GM23338 (cell line): ENCODE data around the gene CD3G. TPM values are rescaled to one million over a fixed set of nuclear protein-coding genes. Genes with fewer than 3 reads are reported as not detected.

Experiments used
- ATAC-seq: fragments of 200-7000 bp; cut with Tn5 transposase; 3 replicates; pipeline ENCODE4 v1.9.1; 2020
- DNase-seq: peaks from one replicate; pipeline ENCODE4 v3.0.0-alpha.2; 2015; ENCODE audit warnings: low spot score
- H2AFZ ChIP-seq: fragments of 200-600 bp; sonication (generic); 2 replicates; pipeline ENCODE4 v1.8.0; 2016; ENCODE audit warnings: antibody characterized with exemption, mild to moderate bottlenecking, moderate library complexity
- H3F3A ChIP-seq: fragments of 200-600 bp; sonication (generic); replicated peaks from 2 replicates; pipeline ENCODE4 v1.8.0; 2017; ENCODE audit warnings: antibody characterized with exemption, mixed run types, low read depth
- H3K27ac ChIP-seq: fragments of 200-600 bp; sonication (generic); 2 replicates; pipeline ENCODE4 v1.6.1; 2016; ENCODE audit warnings: low read depth
- H3K27me3 ChIP-seq: fragments of 200-600 bp; sonication (generic); 2 replicates; pipeline ENCODE4 v1.8.0; 2016; ENCODE audit warnings: mild to moderate bottlenecking, mixed run types, moderate library complexity; ENCODE audit not compliant: insufficient read depth
- H3K36me3 ChIP-seq: fragments of 200-600 bp; sonication (generic); 2 replicates; pipeline ENCODE4 v1.8.0; 2016; ENCODE audit warnings: mild to moderate bottlenecking; ENCODE audit not compliant: insufficient read depth
- H3K4me1 ChIP-seq: fragments of 200-600 bp; sonication (generic); 2 replicates; pipeline ENCODE4 v1.8.0; 2016; ENCODE audit warnings: mild to moderate bottlenecking, moderate library complexity; ENCODE audit not compliant: insufficient read depth
- H3K4me2 ChIP-seq: fragments of 200-600 bp; sonication (generic); 2 replicates; pipeline ENCODE4 v1.7.1; 2017; ENCODE audit warnings: mixed run types
- H3K4me3 ChIP-seq: fragments of 200-600 bp; sonication (generic); 2 replicates; pipeline ENCODE4 v1.6.1; 2016; ENCODE audit warnings: mixed run types
- H3K79me2 ChIP-seq: fragments of 200-600 bp; sonication (generic); replicated peaks from 2 replicates; pipeline ENCODE4 v1.8.0; 2017; ENCODE audit warnings: mild to moderate bottlenecking; ENCODE audit not compliant: insufficient read depth
- H3K9me2 ChIP-seq: fragments of 200-600 bp; sonication (generic); 2 replicates; pipeline ENCODE4 v1.8.0; 2017; ENCODE audit not compliant: insufficient read depth
- H4K20me1 ChIP-seq: fragments of 200-600 bp; sonication (generic); replicated peaks from 2 replicates; pipeline ENCODE4 v1.8.0; 2017; ENCODE audit warnings: mild to moderate bottlenecking; ENCODE audit not compliant: insufficient read depth
- H3K27ac Mint-ChIP-seq: 2 replicates; pipeline ENCODE4 v1.8.0; 2020; ENCODE audit warnings: inconsistent platforms, mild to moderate bottlenecking, moderate library complexity, mixed read lengths
- H3K27me3 Mint-ChIP-seq: 3 replicates; pipeline ENCODE4 v1.8.0; 2022; ENCODE audit warnings: low read depth, mild to moderate bottlenecking, moderate library complexity, mixed read lengths, inconsistent platforms; ENCODE audit not compliant: insufficient read depth, poor library complexity
- H3K36me3 Mint-ChIP-seq: 3 replicates; pipeline ENCODE4 v1.8.0; 2021; ENCODE audit warnings: low read depth, mild to moderate bottlenecking, inconsistent platforms, moderate library complexity, mixed read lengths
- H3K4me1 Mint-ChIP-seq: 3 replicates; pipeline ENCODE4 v1.8.0; 2020; ENCODE audit warnings: mild to moderate bottlenecking, inconsistent platforms, mixed read lengths
- H3K4me3 Mint-ChIP-seq: 3 replicates; pipeline ENCODE4 v1.8.0; 2021; ENCODE audit warnings: moderate library complexity, mild to moderate bottlenecking, inconsistent platforms, mixed read lengths
- H3K9me3 Mint-ChIP-seq: 3 replicates; pipeline ENCODE4 v1.8.0; 2020; ENCODE audit warnings: moderate library complexity, mild to moderate bottlenecking, inconsistent platforms, mixed read lengths
- CREB1 ChIP-seq: fragments of 250-450 bp; sonication (Bioruptor Pico); IDR thresholded peaks from 2 replicates; pipeline ENCODE4 v1.5.0; 2020; ENCODE audit warnings: low read depth, mild to moderate bottlenecking, moderate library complexity
- EZH2 ChIP-seq: fragments of 200-600 bp; sonication (generic); IDR thresholded peaks from one replicate; pipeline ENCODE4 v1.8.0; 2017; ENCODE audit warnings: antibody characterized with exemption, mild to moderate bottlenecking, low read depth; ENCODE audit not compliant: unreplicated experiment
- EZH2phosphoT487 ChIP-seq: fragments of 200-600 bp; sonication (generic); IDR thresholded peaks from one replicate; pipeline ENCODE4 v1.8.1; 2018; ENCODE audit warnings: antibody characterized with exemption; ENCODE audit not compliant: unreplicated experiment
- NANOG ChIP-seq: IDR thresholded peaks from 2 replicates; pipeline ENCODE4 v1.6.1; 2016; ENCODE audit warnings: antibody characterized with exemption, borderline replicate concordance
- POLR2AphosphoS5 ChIP-seq: IDR thresholded peaks from 2 replicates; pipeline ENCODE4 v1.6.1; 2016; ENCODE audit warnings: antibody characterized with exemption, low read depth
- ZNF331 ChIP-seq: fragments of 250-450 bp; sonication (Bioruptor Pico); IDR thresholded peaks from 2 replicates; pipeline ENCODE4 v1.5.0; 2020; ENCODE audit warnings: low read depth, mild to moderate bottlenecking, moderate library complexity
- polyA plus RNA-seq: library from polyadenylated mRNA; unstranded; fragments of >200 nt; fragmentation: Nextera tagmentation; extraction: Ambion mirVana; gene quantifications from 2 replicates; pipeline ENCODE4 v1.2.1, GENCODE V29; 2016
- total RNA-seq: library from RNA; depleted of rRNA; stranded (reverse); fragments of >200 nt; shearing (Covaris generic); gene quantifications from 2 replicates; pipeline ENCODE4 v1.2.3, GENCODE V29; 2014
- TF ChIP-seq, protein P1 (sequence below): fragments of 250-450 bp; sonication (Bioruptor Pico); IDR thresholded peaks from 2 replicates; pipeline ENCODE4 v1.5.0; 2020; ENCODE audit warnings: mild to moderate bottlenecking, moderate library complexity
- TF ChIP-seq, protein P2 (sequence below): IDR thresholded peaks from one replicate; pipeline ENCODE4 v1.6.1; 2018; ENCODE audit warnings: antibody characterized with exemption; ENCODE audit not compliant: unreplicated experiment
- TF ChIP-seq, protein P3 (sequence below), 2 experiments: fragments of 200-600 bp in 1 of 2; sonication (generic) in 1 of 2; conservative IDR thresholded peaks; 2 replicates each; pipeline versions ENCODE4 v1.5.1 to v1.6.1; 2016 to 2017; ENCODE audit warnings: antibody characterized with exemption in 2 of 2, low read depth in 2 of 2, mild to moderate bottlenecking in 2 of 2, moderate library complexity in 1 of 2

The CD3G gene
- total and polyA plus RNA-seq, 2 experiments from 2014 or later, result not detected

DNA sequence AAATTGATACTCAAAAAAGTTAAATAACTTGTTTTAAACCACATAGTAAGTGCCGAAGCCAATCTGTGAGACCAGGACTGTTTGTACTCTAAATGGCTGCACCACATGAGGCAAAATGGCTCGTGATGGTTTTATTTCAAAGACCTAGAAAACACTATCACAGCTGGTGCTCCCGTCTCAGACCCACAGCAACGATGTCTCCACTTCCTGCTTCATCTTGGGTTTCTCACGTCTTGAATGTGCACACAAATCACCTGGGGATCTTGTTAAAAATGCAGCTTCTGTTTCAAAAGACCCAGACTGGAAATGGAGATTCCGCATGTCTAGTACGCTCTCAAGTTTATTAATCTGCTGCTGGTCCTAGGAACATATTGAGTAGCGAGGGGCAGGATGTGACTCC is 38.4 kb upstream of the CD3G start (continued):
- TF ChIP-seq, protein P1, sequence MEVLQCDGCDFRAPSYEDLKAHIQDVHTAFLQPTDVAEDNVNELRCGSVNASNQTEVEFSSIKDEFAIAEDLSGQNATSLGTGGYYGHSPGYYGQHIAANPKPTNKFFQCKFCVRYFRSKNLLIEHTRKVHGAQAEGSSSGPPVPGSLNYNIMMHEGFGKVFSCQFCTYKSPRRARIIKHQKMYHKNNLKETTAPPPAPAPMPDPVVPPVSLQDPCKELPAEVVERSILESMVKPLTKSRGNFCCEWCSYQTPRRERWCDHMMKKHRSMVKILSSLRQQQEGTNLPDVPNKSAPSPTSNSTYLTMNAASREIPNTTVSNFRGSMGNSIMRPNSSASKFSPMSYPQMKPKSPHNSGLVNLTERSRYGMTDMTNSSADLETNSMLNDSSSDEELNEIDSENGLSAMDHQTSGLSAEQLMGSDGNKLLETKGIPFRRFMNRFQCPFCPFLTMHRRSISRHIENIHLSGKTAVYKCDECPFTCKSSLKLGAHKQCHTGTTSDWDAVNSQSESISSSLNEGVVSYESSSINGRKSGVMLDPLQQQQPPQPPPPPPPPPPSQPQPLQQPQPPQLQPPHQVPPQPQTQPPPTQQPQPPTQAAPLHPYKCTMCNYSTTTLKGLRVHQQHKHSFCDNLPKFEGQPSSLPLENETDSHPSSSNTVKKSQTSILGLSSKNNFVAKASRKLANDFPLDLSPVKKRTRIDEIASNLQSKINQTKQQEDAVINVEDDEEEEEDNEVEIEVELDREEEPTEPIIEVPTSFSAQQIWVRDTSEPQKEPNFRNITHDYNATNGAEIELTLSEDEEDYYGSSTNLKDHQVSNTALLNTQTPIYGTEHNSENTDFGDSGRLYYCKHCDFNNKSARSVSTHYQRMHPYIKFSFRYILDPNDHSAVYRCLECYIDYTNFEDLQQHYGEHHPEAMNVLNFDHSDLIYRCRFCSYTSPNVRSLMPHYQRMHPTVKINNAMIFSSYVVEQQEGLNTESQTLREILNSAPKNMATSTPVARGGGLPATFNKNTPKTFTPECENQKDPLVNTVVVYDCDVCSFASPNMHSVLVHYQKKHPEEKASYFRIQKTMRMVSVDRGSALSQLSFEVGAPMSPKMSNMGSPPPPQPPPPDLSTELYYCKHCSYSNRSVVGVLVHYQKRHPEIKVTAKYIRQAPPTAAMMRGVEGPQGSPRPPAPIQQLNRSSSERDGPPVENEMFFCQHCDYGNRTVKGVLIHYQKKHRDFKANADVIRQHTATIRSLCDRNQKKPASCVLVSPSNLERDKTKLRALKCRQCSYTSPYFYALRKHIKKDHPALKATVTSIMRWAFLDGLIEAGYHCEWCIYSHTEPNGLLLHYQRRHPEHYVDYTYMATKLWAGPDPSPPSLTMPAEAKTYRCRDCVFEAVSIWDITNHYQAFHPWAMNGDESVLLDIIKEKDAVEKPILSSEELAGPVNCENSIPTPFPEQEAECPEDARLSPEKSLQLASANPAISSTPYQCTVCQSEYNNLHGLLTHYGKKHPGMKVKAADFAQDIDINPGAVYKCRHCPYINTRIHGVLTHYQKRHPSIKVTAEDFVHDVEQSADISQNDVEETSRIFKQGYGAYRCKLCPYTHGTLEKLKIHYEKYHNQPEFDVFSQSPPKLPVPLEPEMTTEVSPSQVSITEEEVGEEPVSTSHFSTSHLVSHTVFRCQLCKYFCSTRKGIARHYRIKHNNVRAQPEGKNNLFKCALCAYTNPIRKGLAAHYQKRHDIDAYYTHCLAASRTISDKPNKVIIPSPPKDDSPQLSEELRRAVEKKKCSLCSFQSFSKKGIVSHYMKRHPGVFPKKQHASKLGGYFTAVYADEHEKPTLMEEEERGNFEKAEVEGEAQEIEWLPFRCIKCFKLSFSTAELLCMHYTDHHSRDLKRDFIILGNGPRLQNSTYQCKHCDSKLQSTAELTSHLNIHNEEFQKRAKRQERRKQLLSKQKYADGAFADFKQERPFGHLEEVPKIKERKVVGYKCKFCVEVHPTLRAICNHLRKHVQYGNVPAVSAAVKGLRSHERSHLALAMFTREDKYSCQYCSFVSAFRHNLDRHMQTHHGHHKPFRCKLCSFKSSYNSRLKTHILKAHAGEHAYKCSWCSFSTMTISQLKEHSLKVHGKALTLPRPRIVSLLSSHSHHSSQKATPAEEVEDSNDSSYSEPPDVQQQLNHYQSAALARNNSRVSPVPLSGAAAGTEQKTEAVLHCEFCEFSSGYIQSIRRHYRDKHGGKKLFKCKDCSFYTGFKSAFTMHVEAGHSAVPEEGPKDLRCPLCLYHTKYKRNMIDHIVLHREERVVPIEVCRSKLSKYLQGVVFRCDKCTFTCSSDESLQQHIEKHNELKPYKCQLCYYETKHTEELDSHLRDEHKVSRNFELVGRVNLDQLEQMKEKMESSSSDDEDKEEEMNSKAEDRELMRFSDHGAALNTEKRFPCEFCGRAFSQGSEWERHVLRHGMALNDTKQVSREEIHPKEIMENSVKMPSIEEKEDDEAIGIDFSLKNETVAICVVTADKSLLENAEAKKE (CRISPR knock-in tag), result no peak

GRCh38 chr11:118306556-118306955 is 37.6 kb upstream of the CD3G start:
- no peaks in the 10 kb centered on the region for H4K20me1 ChIP-seq
- H3K27me3 Mint-ChIP-seq, result no peaks in the 10 kb centered on the region
- H3K27me3 ChIP-seq, result no peaks in the 10 kb centered on the region
- ATAC-seq (no peak), DNase-seq (no peak)
- H3K4me3 ChIP-seq, result no peak overlapping the region
- H3K4me2 ChIP-seq, result no peak overlapping the region
- no peaks in the 10 kb centered on the region for H3K9me3 Mint-ChIP-seq
- no peak overlapping the region for H2AFZ ChIP-seq
- no peak overlapping the region for H3K4me3 Mint-ChIP-seq
- no peak overlapping the region for H3K27ac Mint-ChIP-seq
- peaks cover 9% of the 10 kb centered on the region; the same call in 2 of the 3 replicates for H3K4me1 Mint-ChIP-seq
- no peak overlapping the region for H3K27ac ChIP-seq
- H3K4me1 ChIP-seq, result no peaks in the 10 kb centered on the region
- no peaks in the 10 kb centered on the region for H3K79me2 ChIP-seq
- H3F3A ChIP-seq, result no peaks in the 10 kb centered on the region
- H3K9me2 ChIP-seq, result no peaks in the 10 kb centered on the region
- H3K36me3 Mint-ChIP-seq, result no peaks in the 10 kb centered on the region
- no peaks in the 10 kb centered on the region for H3K36me3 ChIP-seq
- TF ChIP-seq POLR2AphosphoS5 (no peak), ZNF331 (CRISPR knock-in tag) (no peak), NANOG (no peak), CREB1 (CRISPR knock-in tag) (no peak), EZH2phosphoT487 (no peak), EZH2 (no peak)
- TF ChIP-seq, protein P2, sequence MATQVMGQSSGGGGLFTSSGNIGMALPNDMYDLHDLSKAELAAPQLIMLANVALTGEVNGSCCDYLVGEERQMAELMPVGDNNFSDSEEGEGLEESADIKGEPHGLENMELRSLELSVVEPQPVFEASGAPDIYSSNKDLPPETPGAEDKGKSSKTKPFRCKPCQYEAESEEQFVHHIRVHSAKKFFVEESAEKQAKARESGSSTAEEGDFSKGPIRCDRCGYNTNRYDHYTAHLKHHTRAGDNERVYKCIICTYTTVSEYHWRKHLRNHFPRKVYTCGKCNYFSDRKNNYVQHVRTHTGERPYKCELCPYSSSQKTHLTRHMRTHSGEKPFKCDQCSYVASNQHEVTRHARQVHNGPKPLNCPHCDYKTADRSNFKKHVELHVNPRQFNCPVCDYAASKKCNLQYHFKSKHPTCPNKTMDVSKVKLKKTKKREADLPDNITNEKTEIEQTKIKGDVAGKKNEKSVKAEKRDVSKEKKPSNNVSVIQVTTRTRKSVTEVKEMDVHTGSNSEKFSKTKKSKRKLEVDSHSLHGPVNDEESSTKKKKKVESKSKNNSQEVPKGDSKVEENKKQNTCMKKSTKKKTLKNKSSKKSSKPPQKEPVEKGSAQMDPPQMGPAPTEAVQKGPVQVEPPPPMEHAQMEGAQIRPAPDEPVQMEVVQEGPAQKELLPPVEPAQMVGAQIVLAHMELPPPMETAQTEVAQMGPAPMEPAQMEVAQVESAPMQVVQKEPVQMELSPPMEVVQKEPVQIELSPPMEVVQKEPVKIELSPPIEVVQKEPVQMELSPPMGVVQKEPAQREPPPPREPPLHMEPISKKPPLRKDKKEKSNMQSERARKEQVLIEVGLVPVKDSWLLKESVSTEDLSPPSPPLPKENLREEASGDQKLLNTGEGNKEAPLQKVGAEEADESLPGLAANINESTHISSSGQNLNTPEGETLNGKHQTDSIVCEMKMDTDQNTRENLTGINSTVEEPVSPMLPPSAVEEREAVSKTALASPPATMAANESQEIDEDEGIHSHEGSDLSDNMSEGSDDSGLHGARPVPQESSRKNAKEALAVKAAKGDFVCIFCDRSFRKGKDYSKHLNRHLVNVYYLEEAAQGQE, result no peak
- TF ChIP-seq, protein P3, sequence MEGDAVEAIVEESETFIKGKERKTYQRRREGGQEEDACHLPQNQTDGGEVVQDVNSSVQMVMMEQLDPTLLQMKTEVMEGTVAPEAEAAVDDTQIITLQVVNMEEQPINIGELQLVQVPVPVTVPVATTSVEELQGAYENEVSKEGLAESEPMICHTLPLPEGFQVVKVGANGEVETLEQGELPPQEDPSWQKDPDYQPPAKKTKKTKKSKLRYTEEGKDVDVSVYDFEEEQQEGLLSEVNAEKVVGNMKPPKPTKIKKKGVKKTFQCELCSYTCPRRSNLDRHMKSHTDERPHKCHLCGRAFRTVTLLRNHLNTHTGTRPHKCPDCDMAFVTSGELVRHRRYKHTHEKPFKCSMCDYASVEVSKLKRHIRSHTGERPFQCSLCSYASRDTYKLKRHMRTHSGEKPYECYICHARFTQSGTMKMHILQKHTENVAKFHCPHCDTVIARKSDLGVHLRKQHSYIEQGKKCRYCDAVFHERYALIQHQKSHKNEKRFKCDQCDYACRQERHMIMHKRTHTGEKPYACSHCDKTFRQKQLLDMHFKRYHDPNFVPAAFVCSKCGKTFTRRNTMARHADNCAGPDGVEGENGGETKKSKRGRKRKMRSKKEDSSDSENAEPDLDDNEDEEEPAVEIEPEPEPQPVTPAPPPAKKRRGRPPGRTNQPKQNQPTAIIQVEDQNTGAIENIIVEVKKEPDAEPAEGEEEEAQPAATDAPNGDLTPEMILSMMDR (conservative IDR thresholded peaks at IDR 0.05; ENCODE audit: low read depth in 2 of 2), result no peak
